ENCODE data around the gene PRPF6. TPM values are rescaled to one million over a fixed set of nuclear protein-coding genes. Genes with fewer than 3 reads are reported as not detected.
"Not testable (repeated sequence)": the region's sequence is repeated elsewhere in the genome, so short reads cannot be mapped to it uniquely, and the experiment has no call there.

Gene PRPF6
- total RNA-seq, 4 donors from 2014 or later: 34.1 to 57.4 (median 45.8) TPM

DNA sequence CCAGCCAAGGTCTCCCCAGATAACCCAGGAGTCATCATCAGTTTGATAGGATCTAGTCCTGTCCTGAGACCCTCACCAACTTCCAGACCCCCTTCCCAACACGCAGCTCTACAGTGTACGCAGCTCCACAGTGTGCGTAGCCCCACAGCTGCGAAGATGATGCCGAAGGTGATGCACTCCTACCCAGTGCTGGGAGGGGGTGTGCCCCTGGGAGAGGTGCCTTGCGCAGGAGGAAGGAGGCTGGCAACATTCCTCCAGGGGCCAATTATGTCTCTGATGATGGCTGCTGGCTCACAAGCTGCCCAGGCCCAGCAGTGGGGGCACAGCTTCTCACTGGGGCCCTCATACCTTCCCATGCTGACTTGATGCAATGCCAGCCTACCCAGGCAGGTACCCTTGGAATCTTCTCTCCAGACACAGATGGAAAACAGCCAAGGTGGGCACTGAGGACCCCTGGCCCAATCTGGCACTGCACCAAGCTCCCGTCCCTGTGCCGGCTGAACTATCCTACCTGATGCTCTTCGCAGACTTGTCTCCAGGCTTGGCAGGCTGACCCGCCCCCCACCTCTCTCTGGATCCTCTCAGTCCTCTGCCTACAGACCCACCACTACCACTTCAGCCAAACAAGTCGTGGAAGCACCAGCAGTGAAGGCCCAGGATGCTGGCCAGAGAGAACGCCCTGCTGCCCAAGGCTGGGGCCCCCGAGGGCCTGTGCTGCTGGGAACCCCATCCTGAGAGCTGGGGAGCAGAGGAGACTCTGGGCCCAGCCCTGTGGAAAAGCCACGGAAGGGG is 12.6 kb upstream of the PRPF6 start:
- peaks cover 15 to 37% (median 29%) of the 10 kb centered on the region in 3 donors for H3K36me3 ChIP-seq
- WGBS, 2 donors: 63% methylated on average over 9 of the region's 14 CpGs; no CpG with 5 or more reads in 1 of the 2 donors
- H3K4me3 ChIP-seq: peak overlapping the region; percentile 55 to 87 (median 62)
- TF ChIP-seq POLR2A (IDR thresholded peaks at IDR 0.05): no peak
- no peak for TF ChIP-seq CTCF (IDR thresholded peaks at IDR 0.05)
- no peak for DNase-seq
- no peaks in the 10 kb centered on the region for H3K27me3 ChIP-seq
- peak overlapping the region; percentile 61 to 82 (median 82) for H3K27ac ChIP-seq
- intact Hi-C loops (cut with DNase I): no loop called here
- H3K4me1 ChIP-seq: peaks cover 15 to 27% (median 17%) of the 10 kb centered on the region in 3 donors
- no peaks in the 10 kb centered on the region for H3K9me3 ChIP-seq

- intact Hi-C loops (cut with DNase I): no loop called here
- TF ChIP-seq CTCF (IDR thresholded peaks at IDR 0.05) (no peak), POLR2A (IDR thresholded peaks at IDR 0.05) (no peak)
- H3K4me1 ChIP-seq: peaks cover 18 to 35% (median 22%) of the 10 kb centered on the region in 3 donors
- H3K9me3 ChIP-seq: no peaks in the 10 kb centered on the region
- no peaks in the 10 kb centered on the region for H3K27me3 ChIP-seq
- WGBS, 2 donors: 0% methylated on average over 3 of the region's 70 CpGs
- no peak for DNase-seq
- H3K27ac ChIP-seq: peak overlapping the region; percentile 61 to 82 (median 82)
- peak overlapping the region; percentile 55 to 87 (median 62) for H3K4me3 ChIP-seq
- H3K36me3 ChIP-seq: peaks cover 9 to 29% (median 22%) of the 10 kb centered on the region in 3 donors
Observed at GRCh38 chr20:63968928-63969760, 11.8 kb upstream of the PRPF6 start.

GRCh38 chr20:63969838-63970713 is 10.9 kb upstream of the PRPF6 start, which contains the start of gene ZNF512B:
Gene ZNF512B, minus strand, starts transcription at chr20:63969930. Its CDS starts 1,980 bp downstream, at chr20:63967950.
- Histone ChIP-seq H3K4me1 (peaks cover 22 to 44% (median 23%) of the 10 kb centered on the region in 3 donors), H3K36me3 (peaks cover 9 to 28% (median 17%) of the 10 kb centered on the region in 3 donors), H3K27me3 (no peaks in the 10 kb centered on the region), H3K9me3 (no peaks in the 10 kb centered on the region), H3K27ac (peak within 1 kb of the TSS; percentile 61 to 82 (median 82)), H3K4me3 (peak within 1 kb of the TSS; percentile 55 to 87 (median 62))
- intact Hi-C loops (cut with DNase I): loop anchor here (5.0 kb wide), 1 partner anchor 433 kb away; the partner anchor contains the start of gene PTK6
- TF ChIP-seq POLR2A (IDR thresholded peaks at IDR 0.05): no peak
- peak in 1 of 6 experiments; percentile 7 for TF ChIP-seq CTCF (IDR thresholded peaks at IDR 0.05)
- DNase-seq: no peak
- 0 to 8% methylated on average over 1 of the region's 73 CpGs for WGBS, 2 donors

- no peak for DNase-seq
- TF ChIP-seq POLR2A (IDR thresholded peaks at IDR 0.05): no peak
- no peak for TF ChIP-seq CTCF (IDR thresholded peaks at IDR 0.05)
- intact Hi-C loops (cut with DNase I): loop anchor here (5.0 kb wide), 1 partner anchor 434 kb away; the partner anchor contains the start of gene PTK6
- WGBS, 2 donors: 81 to 87% methylated on average over 5 of the region's 5 CpGs
- Histone ChIP-seq H3K36me3 (peaks cover 9 to 36% (median 17%) of the 10 kb centered on the region in 3 donors), H3K4me1 (peaks cover 22 to 44% (median 23%) of the 10 kb centered on the region in 3 donors), H3K27me3 (no peaks in the 10 kb centered on the region), H3K9me3 (no peaks in the 10 kb centered on the region), H3K4me3 (peak overlapping the region in 1 of 4 donors; percentile 87), H3K27ac (peak overlapping the region in 2 of 4 donors; percentile 49 to 61)
Observed at GRCh38 chr20:63970714-63971431, 10.1 kb upstream of the PRPF6 start.

DNA sequence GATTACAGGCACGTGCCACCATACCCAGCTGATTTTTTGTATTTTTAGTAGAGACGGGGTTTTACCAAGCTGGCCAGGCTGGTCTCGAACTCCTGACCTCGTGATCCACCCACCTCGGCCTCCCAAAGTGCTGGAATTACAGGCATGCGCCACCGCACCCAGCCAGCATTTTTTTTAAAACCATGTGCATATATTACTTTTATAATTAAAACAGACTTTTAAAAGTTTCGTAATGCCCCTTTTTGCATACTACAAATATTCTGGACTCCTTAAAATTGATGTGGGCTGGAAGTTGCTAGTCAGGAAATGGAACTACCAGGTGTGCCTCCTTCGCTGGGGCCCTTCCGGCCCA is 9.0 kb upstream of the PRPF6 start:
- intact Hi-C loops (cut with DNase I): loop anchor here (5.0 kb wide), 1 partner anchor 435 kb away; the partner anchor contains the start of gene PTK6
- WGBS, 2 donors: 74% methylated on average over 10 of the region's 10 CpGs
- not testable (repeated sequence) for H3K9me3 ChIP-seq, DNase-seq, H3K27me3 ChIP-seq, H3K4me3 ChIP-seq
- Histone ChIP-seq H3K27ac (peak overlapping the region in 1 of 4 donors; percentile 21), H3K4me1 (peaks cover 22 to 44% (median 23%) of the 10 kb centered on the region in 3 donors), H3K36me3 (peaks cover under 1 to 34% (median 7%) of the 10 kb centered on the region in 3 donors)

Measured in esophagus squamous epithelium (tissue), 5 donors.